ENCODE data around the gene TRPM8.

TRPM8 gene

DNA sequence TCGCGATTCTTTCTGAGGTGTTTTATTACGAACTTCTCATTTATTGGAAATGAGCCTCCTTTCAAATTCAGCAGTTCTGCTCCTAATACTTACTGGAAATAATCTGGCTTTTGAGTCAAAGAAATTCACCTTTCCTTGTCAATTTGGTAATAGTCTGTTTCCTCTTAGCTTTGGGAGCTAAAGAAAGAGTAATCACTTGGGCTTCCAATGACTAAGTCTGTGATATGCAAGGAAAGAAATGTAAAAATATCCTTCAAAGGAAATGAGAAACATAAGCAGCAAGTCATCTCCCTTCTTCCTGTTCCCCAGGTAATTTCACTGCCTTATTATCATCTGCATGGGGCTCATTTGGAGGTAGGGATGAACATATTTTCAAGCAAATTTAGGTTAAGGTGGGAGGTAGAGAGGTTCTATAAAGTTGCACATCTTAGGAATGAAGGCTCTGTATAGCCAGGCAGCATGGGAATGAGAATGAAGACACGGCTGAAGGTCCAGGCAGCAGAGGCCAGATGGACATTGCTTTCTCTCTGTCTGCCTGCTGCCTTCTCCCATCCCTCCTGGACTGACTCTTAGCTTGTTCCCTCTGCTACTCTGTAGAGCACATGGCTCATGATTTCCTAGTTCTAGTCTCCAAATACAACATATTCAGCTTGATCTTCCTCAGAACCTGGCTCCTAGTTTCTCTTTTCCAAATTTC, 134.3 kb downstream of the TRPM8 start:
- DNase-seq: no peak

DNA sequence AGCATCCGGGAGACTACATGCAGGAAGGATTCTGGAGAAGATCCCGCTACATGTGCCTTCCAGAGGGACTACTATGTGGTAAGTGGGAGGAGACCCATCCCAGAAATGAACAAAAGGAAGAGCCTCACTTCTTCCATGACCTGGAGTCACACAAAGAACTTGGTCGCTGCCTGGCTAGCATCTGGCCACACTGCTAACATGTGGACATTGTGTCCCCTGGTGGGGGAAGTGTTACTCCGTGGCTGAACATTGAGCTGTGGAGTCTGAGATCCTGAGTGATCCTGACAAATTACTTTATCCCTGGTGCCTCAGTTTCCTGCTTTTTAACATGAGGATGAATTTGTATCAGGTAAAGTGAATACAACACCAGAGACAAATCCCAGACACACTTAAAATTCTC, 141.7 kb downstream of the TRPM8 start:
- no peak for DNase-seq

DNA sequence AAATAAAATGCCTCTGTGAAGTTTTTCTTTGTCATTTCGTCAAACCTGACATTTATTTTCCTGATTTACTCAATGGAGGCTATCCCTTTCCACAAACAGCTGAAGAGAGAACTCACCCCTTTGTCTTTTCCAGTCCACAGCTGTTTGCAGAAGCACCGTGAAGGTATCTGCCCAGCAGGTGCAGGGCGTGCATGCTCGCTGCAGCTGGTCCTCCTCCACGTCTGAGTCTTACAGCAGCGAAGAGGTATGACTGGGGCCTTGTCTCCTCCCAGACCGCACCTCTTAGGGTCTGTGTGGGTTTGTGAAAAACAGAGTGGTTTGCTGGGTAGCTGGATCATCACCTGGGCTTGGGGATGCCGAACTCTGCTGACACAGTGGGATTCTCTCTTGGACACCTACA, 143.1 kb downstream of the TRPM8 start:
- DNase-seq: no peak

DNA sequence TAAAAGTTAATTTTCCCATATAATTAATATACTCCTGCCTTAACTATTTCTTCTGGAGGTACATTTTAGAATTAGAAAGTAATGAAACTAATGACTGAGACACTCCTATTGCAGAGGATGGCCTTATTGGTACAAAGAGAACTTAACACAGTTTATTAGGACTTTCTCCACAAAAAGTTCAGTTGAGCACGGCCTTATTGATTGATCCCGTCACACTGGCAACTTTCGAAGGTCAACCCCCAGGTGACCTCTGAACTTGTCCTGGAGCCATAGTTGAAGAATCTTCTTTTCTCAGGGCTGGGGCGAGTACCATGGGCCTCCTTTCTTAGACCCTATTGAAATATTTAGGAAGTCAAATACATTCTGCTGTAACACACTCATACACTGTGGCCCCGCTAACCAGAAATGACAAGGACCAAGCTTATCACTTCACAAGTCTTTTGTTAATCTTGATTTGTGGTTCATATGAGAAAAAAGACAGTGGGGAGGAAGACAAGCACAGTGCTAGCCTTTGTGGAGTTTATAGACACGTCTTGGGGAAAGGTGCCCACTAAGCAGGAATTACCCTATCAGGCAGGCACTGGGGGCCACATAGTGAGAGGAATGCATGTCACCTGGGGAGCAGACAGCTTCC, 144.6 kb downstream of the TRPM8 start:
- no peak for DNase-seq

DNA sequence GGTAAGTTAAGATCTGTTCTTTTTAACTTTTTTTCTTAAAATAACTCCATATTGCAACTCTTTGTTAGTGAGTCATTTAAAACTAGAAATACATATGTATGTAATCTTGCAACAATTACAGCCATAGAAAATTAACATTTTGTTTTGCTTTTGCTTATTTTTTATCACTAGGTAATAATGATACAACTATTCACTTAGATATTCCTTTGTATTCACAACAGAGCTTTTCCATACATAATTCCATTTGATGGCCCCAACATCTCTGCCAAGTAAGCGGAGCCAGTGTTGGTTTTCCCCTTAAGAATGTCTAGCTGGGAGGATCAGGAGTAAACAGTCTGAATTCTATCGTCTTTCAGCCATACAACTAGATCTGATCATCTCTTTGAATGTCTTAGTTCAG, 149.4 kb downstream of the TRPM8 start:
- no peak for DNase-seq
